Muscle layer of duodenum (tissue), 2 donors: ENCODE results near the gene CBR1.
"Not testable (repeated sequence)": the region's sequence is repeated elsewhere in the genome, so short reads cannot be mapped to it uniquely, and the experiment has no call there.

Experiments used
- H3K27ac ChIP-seq: one replicate; pipeline ENCODE4 v1.7.0; 2013; ENCODE audit warnings: mild to moderate bottlenecking, low read length
- H3K27me3 ChIP-seq: one replicate; pipeline ENCODE4 v1.7.0; 2013; ENCODE audit warnings: low read depth, mild to moderate bottlenecking, control low read depth, low read length
- H3K36me3 ChIP-seq, 2 donors: one replicate each; pipeline ENCODE4 v1.7.0; 2013; ENCODE audit warnings: low read length in 2 of 2, control low read depth in 1 of 2, mild to moderate bottlenecking in 1 of 2; ENCODE audit not compliant: insufficient read depth in 2 of 2, control insufficient read depth in 1 of 2
- H3K4me1 ChIP-seq, 2 donors: one replicate each; pipeline ENCODE4 v1.7.0; 2013; ENCODE audit warnings: low read length in 2 of 2, mild to moderate bottlenecking in 2 of 2, control low read depth in 1 of 2, moderate library complexity in 1 of 2; ENCODE audit not compliant: insufficient read depth in 2 of 2, control insufficient read depth in 1 of 2
- H3K4me3 ChIP-seq, 2 donors: one replicate each; pipeline ENCODE4 v1.7.0; 2013; ENCODE audit warnings: low read length in 2 of 2, low read depth in 1 of 2, mild to moderate bottlenecking in 1 of 2
- H3K9me3 ChIP-seq, 2 donors: one replicate each; pipeline ENCODE4 v1.7.0; 2013; ENCODE audit warnings: low read length in 2 of 2, control low read depth in 1 of 2, mild to moderate bottlenecking in 1 of 2; ENCODE audit not compliant: control insufficient read depth in 1 of 2
- donor health status: healthy.

CBR1 gene

DNA sequence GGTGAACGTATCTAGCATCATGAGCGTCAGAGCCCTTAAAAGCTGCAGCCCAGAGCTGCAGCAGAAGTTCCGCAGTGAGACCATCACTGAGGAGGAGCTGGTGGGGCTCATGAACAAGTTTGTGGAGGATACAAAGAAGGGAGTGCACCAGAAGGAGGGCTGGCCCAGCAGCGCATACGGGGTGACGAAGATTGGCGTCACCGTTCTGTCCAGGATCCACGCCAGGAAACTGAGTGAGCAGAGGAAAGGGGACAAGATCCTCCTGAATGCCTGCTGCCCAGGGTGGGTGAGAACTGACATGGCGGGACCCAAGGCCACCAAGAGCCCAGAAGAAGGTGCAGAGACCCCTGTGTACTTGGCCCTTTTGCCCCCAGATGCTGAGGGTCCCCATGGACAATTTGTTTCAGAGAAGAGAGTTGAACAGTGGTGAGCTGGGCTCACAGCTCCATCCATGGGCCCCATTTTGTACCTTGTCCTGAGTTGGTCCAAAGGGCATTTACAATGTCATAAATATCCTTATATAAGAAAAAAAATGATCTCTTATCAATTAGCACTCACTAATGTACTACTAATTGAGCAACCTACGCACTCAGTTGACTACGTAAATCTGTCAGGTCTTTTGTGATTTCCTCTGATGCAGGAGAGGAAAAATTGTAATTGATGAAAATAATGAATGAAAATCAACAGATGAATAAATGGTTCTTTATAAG, 2.8 kb downstream of the CBR1 start:
- peaks cover 20 to 36% of the 10 kb centered on the region in 2 donors for H3K4me1 ChIP-seq
- H3K4me3 ChIP-seq = peak overlapping the region in 1 of 2 donors; percentile 67
- H3K9me3 ChIP-seq = peaks cover 0 to 4% of the 10 kb centered on the region in 2 donors
- peaks cover 13 to 20% of the 10 kb centered on the region in 2 donors for H3K36me3 ChIP-seq
- no peak overlapping the region for H3K27ac ChIP-seq
- H3K27me3 ChIP-seq = no peaks in the 10 kb centered on the region

DNA sequence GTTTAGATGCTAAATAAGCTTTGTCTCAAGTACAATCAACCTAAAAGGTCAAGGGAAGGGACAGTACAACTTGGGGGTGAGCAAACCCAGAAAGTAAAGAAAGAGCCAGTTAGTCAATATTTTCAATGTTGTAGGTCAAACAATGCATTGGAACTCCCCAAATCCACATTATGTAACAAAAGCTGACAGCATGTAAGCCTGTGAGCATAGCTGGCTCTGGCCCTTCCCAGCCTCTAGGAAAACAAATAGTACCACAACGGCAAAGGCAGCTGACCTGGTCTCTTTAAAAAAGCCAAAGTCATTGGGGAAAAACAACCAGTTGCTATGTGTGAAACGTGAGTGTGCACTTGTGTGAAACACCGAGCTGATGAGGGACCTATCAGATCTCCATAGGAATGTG, 3.4 kb downstream of the CBR1 start:
- Histone ChIP-seq H3K4me1 (peaks cover 20 to 36% of the 10 kb centered on the region in 2 donors), H3K4me3 (no peak overlapping the region)

DNA sequence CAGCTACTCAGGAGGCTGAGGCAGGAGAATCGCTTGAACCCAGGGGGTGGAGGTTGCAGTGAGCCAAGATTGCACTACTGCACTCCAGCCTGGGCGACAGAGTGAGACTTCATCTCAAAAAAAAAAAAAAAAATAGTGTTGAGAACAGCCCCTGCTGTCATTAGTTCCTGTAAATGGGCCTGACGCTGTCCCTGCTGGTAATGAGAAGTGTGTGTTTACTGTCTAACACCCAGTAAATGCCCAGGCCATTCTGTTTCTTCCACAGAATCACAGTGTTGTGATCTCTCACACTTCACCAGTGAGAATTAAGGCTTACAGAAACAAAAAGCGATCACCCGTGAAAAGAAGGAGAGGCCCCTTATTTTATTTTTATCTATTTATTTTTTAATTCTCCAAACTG, 4.1 kb downstream of the CBR1 start:
- H3K4me3 ChIP-seq, H3K27ac ChIP-seq, H3K9me3 ChIP-seq, H3K27me3 ChIP-seq: not testable (repeated sequence)
- peaks cover 20 to 36% of the 10 kb centered on the region in 2 donors for H3K4me1 ChIP-seq
- H3K36me3 ChIP-seq = peaks cover 13 to 20% of the 10 kb centered on the region in 2 donors

More for the DNA sequence above, 3.4 kb downstream of the CBR1 start:
- Histone ChIP-seq H3K27me3 (no peaks in the 10 kb centered on the region), H3K36me3 (peaks cover 13 to 20% of the 10 kb centered on the region in 2 donors), H3K9me3 (peaks cover 0 to 4% of the 10 kb centered on the region in 2 donors), H3K27ac (no peak overlapping the region)

- Histone ChIP-seq H3K27me3 (no peaks in the 10 kb centered on the region), H3K36me3 (peaks cover 13 to 20% of the 10 kb centered on the region in 2 donors), H3K4me3 (no peak overlapping the region), H3K9me3 (no peaks in the 10 kb centered on the region), H3K4me1 (peaks cover 15 to 28% of the 10 kb centered on the region in 2 donors), H3K27ac (no peak overlapping the region)
Observed at GRCh38 chr21:36075171-36075570, 5.3 kb downstream of the CBR1 start.

GRCh38 chr21:36075953-36076352, 6.1 kb downstream of the CBR1 start:
- no peak overlapping the region for H3K4me3 ChIP-seq
- no peak overlapping the region for H3K27ac ChIP-seq
- no peaks in the 10 kb centered on the region for H3K9me3 ChIP-seq
- H3K27me3 ChIP-seq = no peaks in the 10 kb centered on the region
- peaks cover 13 to 18% of the 10 kb centered on the region in 2 donors for H3K36me3 ChIP-seq
- H3K4me1 ChIP-seq = peaks cover 12 to 20% of the 10 kb centered on the region in 2 donors

GRCh38 chr21:36076878-36077655, 7.2 kb downstream of the CBR1 start:
- no peaks in the 10 kb centered on the region for H3K9me3 ChIP-seq
- no peak overlapping the region for H3K4me3 ChIP-seq
- H3K36me3 ChIP-seq = peaks cover 6 to 8% of the 10 kb centered on the region in 2 donors
- H3K27ac ChIP-seq = no peak overlapping the region
- H3K4me1 ChIP-seq = peaks cover 3 to 9% of the 10 kb centered on the region in 2 donors
- H3K27me3 ChIP-seq = no peaks in the 10 kb centered on the region

DNA sequence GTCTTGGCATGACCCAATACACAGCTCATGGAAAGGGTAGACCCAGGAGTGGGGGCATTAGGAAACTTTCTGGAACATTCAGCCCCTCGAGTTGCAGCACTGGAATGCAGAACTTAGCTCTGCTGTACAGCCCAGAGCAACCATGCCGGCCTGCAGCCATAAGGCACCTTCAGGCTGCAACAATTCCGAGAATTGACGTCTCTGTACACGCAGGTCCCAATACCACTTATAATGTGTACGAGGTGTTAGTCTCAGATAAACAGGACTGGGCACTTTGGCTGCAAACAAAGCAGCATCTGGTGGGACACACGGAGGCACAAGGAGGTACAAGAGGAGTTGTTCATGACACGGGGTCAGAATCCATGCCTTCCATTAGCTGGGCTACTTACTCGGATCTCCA, 7.9 kb downstream of the CBR1 start:
- Histone ChIP-seq H3K4me1 (peaks cover 2 to 3% of the 10 kb centered on the region in 2 donors), H3K27ac (no peak overlapping the region), H3K4me3 (no peak overlapping the region)

GRCh38 chr21:36079010-36079649, 9.3 kb downstream of the CBR1 start:
- H3K27me3 ChIP-seq = no peaks in the 10 kb centered on the region
- H3K27ac ChIP-seq = peak overlapping the region; percentile 48
- peaks cover 0 to 3% of the 10 kb centered on the region in 2 donors for H3K4me1 ChIP-seq
- H3K36me3 ChIP-seq = no peaks in the 10 kb centered on the region
- no peaks in the 10 kb centered on the region for H3K9me3 ChIP-seq
- H3K4me3 ChIP-seq = no peak overlapping the region

More for the DNA sequence above, 7.9 kb downstream of the CBR1 start:
- H3K9me3 ChIP-seq = no peaks in the 10 kb centered on the region
- H3K36me3 ChIP-seq = peaks cover 0 to 2% of the 10 kb centered on the region in 2 donors
- no peaks in the 10 kb centered on the region for H3K27me3 ChIP-seq

GRCh38 chr21:36079671-36080070, 9.8 kb downstream of the CBR1 start:
- H3K4me1 ChIP-seq = peaks cover 0 to 3% of the 10 kb centered on the region in 2 donors
- no peaks in the 10 kb centered on the region for H3K27me3 ChIP-seq
- H3K27ac ChIP-seq = no peak overlapping the region
- no peaks in the 10 kb centered on the region for H3K9me3 ChIP-seq
- no peak overlapping the region for H3K4me3 ChIP-seq
- no peaks in the 10 kb centered on the region for H3K36me3 ChIP-seq

DNA sequence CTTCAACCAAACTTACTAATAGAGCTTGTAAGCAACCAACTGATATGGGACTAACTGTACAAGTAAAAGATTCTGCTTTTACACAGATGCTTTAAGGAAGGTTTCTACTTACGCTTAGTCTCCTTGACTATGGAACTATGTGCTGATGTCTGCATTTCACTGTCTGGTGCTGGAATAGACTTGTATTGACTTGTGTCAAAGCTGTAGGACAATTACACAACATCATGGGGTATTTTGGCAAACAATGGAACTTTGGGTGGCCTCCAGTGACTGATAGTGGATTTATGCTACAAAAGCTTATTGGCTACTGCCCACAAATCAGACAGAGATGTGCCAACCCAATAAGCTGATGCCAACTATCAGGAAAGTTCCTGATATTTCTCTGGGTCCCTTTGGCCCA, 10.6 kb downstream of the CBR1 start:
- Histone ChIP-seq H3K4me3 (no peak overlapping the region), H3K9me3 (no peaks in the 10 kb centered on the region), H3K27ac (no peak overlapping the region), H3K36me3 (no peaks in the 10 kb centered on the region), H3K4me1 (no peaks in the 10 kb centered on the region), H3K27me3 (no peaks in the 10 kb centered on the region)

- Histone ChIP-seq H3K36me3 (no peaks in the 10 kb centered on the region), H3K27ac (no peak overlapping the region), H3K27me3 (no peaks in the 10 kb centered on the region), H3K9me3 (no peaks in the 10 kb centered on the region), H3K4me1 (no peaks in the 10 kb centered on the region), H3K4me3 (no peak overlapping the region)
Observed at GRCh38 chr21:36082237-36082664, 12.4 kb downstream of the CBR1 start.
